Prostate gland (tissue), 2 donors: ENCODE data around the gene KXD1.

ENCODE experiments used
- POLR2A ChIP-seq: fragments of 450-650 bp; IDR thresholded peaks from one replicate; pipeline ENCODE4 v1.6.1; 2016; ENCODE audit warnings: antibody characterized with exemption, mild to moderate bottlenecking
- POLR2AphosphoS5 ChIP-seq: sonication (generic); formaldehyde crosslinking; IDR thresholded peaks from one replicate; pipeline ENCODE4 v1.6.1; 2017; ENCODE audit warnings: antibody characterized with exemption
- TF ChIP-seq, protein P1 (sequence below), 4 experiments: fragments of 200-600 bp in 2 of 4; fragments of 450-650 bp in 2 of 4; sonication (generic) in 2 of 4; IDR thresholded peaks; 1 replicate in 3 of 4; 2 replicates in 1 of 4; pipeline ENCODE4 v1.5.1; 2016 to 2019; ENCODE audit warnings: antibody characterized with exemption in 4 of 4, mild to moderate bottlenecking in 2 of 4, moderate library complexity in 2 of 4

GRCh38 chr19:18577365-18577914, 19.8 kb downstream of the KXD1 start:
- TF ChIP-seq POLR2A (no peak), POLR2AphosphoS5 (no peak)
- TF ChIP-seq, protein P1, sequence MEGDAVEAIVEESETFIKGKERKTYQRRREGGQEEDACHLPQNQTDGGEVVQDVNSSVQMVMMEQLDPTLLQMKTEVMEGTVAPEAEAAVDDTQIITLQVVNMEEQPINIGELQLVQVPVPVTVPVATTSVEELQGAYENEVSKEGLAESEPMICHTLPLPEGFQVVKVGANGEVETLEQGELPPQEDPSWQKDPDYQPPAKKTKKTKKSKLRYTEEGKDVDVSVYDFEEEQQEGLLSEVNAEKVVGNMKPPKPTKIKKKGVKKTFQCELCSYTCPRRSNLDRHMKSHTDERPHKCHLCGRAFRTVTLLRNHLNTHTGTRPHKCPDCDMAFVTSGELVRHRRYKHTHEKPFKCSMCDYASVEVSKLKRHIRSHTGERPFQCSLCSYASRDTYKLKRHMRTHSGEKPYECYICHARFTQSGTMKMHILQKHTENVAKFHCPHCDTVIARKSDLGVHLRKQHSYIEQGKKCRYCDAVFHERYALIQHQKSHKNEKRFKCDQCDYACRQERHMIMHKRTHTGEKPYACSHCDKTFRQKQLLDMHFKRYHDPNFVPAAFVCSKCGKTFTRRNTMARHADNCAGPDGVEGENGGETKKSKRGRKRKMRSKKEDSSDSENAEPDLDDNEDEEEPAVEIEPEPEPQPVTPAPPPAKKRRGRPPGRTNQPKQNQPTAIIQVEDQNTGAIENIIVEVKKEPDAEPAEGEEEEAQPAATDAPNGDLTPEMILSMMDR (IDR thresholded peaks at IDR 0.05): no peak
